LNCAP (cell line): ENCODE measurements around the gene TMEM119.

ENCODE experiments used
- TF ChIP-seq, protein P1 (sequence below): fragments of 450-650 bp; IDR thresholded peaks from 2 replicates; pipeline ENCODE4 v1.5.1; 2017; ENCODE audit warnings: mild to moderate bottlenecking

Gene TMEM119

DNA sequence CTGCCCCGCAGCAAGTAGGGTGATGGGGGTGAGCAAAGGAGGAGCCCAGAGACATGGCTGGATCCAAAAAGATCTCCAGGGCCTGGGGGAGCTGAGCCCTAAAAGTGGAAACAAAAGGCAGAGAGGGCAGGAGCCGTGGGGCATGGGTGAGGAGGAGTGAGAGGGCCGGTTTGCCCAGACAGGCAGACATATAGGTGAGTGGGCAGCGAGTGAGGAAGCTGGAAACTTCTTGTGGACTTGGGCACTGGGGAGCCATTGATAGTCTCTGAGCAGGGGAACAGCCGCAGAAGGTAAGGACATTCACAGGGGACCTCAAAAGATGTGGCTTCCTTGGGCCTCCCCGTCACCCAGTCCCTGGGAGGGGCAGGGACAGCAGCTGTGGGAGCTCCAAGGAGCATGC, 16.8 kb upstream of the TMEM119 start:
- TF ChIP-seq, protein P1, sequence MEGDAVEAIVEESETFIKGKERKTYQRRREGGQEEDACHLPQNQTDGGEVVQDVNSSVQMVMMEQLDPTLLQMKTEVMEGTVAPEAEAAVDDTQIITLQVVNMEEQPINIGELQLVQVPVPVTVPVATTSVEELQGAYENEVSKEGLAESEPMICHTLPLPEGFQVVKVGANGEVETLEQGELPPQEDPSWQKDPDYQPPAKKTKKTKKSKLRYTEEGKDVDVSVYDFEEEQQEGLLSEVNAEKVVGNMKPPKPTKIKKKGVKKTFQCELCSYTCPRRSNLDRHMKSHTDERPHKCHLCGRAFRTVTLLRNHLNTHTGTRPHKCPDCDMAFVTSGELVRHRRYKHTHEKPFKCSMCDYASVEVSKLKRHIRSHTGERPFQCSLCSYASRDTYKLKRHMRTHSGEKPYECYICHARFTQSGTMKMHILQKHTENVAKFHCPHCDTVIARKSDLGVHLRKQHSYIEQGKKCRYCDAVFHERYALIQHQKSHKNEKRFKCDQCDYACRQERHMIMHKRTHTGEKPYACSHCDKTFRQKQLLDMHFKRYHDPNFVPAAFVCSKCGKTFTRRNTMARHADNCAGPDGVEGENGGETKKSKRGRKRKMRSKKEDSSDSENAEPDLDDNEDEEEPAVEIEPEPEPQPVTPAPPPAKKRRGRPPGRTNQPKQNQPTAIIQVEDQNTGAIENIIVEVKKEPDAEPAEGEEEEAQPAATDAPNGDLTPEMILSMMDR: no peak

DNA sequence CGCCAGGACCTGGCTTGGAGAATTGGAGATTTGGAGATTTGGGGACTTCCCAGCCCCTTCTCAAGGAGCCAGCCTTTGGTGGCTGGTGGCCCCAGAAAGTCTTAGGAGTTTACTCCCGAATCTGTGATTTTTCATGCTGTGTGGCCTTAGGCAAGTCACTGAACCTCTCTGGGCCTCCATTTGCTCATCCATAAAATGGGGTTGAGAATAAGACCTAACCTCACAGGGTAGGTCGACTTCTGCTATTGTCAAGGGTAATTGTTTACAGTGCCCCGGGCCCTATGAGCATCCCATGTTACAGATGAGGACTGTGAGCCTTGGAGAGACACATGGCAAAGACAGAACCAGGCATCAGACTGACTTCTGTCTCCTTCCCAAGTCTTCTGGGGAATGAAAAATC, 16.2 kb upstream of the TMEM119 start:
- TF ChIP-seq, protein P1: no peak

DNA sequence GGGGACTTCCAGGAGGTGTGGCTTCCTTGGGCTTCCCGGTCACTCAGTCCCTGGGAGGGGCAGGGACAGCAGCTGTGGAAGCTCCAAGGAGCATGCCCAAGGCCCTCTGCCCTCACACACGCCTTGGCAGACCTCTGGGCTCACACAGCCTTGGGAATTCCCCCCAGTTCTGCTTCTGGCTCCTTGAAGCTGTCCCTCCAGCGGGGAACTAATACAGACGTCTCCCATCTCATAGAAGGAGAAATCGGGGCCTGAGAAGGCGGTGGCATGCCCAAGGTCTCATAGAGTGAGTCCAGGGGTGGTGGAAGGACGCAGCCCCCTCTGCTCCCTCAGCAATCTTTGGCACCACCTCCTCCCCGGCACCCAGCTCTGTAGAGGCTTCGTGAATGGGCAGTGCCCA, 15.7 kb upstream of the TMEM119 start:
- TF ChIP-seq, protein P1: no peak

DNA sequence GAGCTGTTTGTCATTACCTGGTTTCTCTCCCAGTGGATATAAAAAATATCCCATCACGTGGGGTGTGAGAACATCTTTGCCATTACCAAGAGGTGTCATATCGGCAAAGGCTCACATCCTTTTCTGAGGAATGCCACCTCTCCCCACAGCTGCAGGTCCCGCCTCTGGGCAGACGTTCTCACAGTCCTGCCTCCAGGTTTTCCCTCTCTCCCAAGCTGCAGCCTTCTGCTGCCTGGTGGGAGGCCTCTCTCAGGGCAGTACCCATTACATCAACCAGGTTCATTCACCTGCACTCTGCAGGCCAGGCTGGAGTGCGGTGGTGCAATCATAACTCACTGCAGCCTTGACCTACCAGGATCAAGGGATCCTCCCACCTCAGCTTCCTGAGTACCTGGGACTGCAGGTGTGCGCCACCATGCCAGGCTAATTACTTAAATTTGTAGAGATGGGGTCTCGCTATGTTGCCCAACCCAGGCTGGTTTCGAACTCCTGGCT, 15.0 kb upstream of the TMEM119 start:
- TF ChIP-seq, protein P1: no peak

DNA sequence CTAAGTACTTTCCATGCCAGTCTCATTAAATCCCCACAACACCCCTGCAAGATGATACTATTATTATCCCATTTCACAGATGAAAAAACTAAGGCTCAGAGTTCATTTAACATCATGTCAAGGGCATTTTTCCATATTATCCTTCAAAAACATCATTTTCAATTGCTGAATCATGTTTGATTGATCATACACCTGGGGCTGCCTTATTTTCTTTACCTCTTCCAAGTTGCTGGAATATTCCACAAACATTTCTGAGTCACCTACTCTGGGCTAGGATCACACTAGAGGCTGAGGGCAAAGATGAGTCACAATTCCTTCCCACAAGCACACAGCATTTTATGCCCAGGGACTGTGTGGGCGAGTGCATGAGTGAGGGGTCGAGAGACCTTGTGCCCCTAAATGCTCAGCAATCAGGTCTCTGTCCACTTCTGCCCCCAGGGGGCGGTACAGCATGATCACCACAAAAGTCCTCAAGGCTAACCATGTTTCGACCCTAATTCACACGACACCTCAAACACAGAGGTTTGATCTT, 14.1 kb upstream of the TMEM119 start:
- TF ChIP-seq, protein P1: peak; percentile 28; the same call in 1 of the 2 replicates

DNA sequence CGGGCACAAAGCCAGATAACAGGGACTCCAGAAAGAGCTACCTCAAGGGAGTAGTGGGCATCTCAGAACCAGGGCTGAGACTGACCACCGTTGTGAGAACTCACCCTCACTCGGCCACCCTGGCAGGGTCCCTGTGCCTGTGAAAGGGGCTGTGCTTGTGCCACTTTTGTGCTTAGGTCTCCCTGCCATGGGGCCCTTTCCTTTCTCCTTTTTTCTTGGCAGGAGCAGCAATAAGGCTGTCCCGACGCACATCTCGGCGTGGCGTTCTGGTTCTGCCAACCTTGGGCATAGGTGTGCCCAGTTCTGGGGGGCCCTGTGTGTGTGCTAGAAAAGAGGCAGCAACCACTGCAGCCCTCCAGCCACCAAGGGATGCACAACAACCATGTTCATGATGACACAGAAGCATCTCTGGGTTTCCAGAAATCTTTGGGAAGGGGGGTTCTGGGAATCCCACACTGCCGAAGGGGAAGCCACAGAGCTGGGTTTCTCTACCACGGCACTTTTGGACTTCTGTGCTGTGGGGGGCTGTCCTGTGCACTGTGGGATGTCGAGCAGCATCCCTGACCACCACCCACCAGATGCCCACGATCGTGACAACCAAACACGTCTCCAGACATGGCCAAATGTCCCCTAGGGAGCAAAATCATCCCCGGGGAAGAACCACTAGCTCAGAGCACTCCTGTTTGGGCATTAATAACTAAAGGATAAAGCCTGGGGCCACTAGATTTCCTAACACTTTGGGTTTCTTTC, 13.1 kb upstream of the TMEM119 start:
- TF ChIP-seq, protein P1: no peak

DNA sequence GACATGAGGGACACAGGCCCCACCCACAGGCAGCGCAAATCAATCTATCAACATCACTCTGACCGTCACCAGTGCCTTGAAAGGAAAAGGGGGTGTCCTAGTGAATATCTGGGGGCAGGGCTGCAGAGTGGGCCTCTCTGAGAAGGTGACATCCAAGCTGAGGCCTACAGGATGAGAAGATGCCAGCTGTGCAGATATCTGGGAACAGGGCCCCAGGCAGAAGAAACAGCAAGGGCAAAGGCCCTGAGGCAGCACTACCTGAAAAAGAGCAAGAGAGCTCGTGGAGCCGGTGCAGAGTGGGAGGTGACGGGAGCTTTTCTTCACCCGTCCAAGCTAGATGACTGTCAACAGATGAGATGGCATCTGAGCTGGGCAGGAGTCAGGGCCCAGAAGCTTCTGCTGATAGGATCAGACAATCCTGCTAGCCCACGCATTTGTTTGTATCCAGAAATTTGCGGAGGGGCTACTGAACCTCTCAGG, 12.5 kb upstream of the TMEM119 start:
- TF ChIP-seq, protein P1: no peak
